HCT116 (cell line): ENCODE measurements around the gene COPS3. TPM values are rescaled to one million over a fixed set of nuclear protein-coding genes. Genes with fewer than 3 reads are reported as not detected.
"Not testable (repeated sequence)": the region's sequence is repeated elsewhere in the genome, so short reads cannot be mapped to it uniquely, and the experiment has no call there.

Source experiments
- ATAC-seq: fragments of 200-7000 bp; cut with Tn5 transposase; 2 replicates; pipeline ENCODE4 v1.9.1; 2020; ENCODE audit warnings: mild to moderate bottlenecking, moderate library complexity
- BruUV-seq: library from RNA; stranded (reverse); fragments of 400-500 nt; replicated peaks from 2 replicates; lab custom pipeline; 2021; lab: Mats Ljungman, UMichigan
- CTCF ChIA-PET: fragments of 300-600 bp; sonication (Branson Sonifier 250); formaldehyde crosslinking; loops from one replicate; lab custom pipeline; 2021; ENCODE audit warnings: antibody characterized with exemption; lab: Charles Lee
- POLR2A ChIA-PET: fragments of 300-600, 350-600 bp; sonication (Branson Sonifier 250); formaldehyde crosslinking; loops from one replicate; lab custom pipeline; 2021; ENCODE audit warnings: antibody characterized with exemption; lab: Charles Lee
- RAD21 ChIA-PET, 2 experiments: fragments of 300-600 bp; sonication (Branson Sonifier 250); formaldehyde crosslinking; loops; one replicate each; lab custom pipeline; 2023; ENCODE audit warnings: low total read pairs in 2 of 2; ENCODE audit not compliant: uncharacterized antibody in 2 of 2, unreplicated experiment in 2 of 2, low non-redundant PET in 1 of 2; lab: Charles Lee
- DNase-seq: peaks from one replicate; pipeline ENCODE4 v3.0.0-alpha.2; 2010; ENCODE audit warnings: low read depth, low spot score
- H2AFZ ChIP-seq: fragments of 200-600 bp; shearing (Covaris generic), sonication (generic); 2 replicates; pipeline ENCODE4 v1.6.1; 2017; ENCODE audit warnings: low read depth, mixed run types, mixed read lengths, antibody characterized with exemption, low read length; ENCODE audit not compliant: poor library complexity, severe bottlenecking
- H3K27ac ChIP-seq: 2 replicates; pipeline ENCODE4 v1.5.1; 2012; ENCODE audit warnings: low read depth, low read length
- H3K27me3 ChIP-seq: fragments of 200-600 bp; sonication (generic); 2 replicates; pipeline ENCODE4 v1.6.1; 2016; ENCODE audit warnings: mixed run types, low read length, mixed read lengths; ENCODE audit not compliant: insufficient read depth
- H3K36me3 ChIP-seq, 2 experiments: fragments of 200-500 bp in 1 of 2; fragments of 200-600 bp in 1 of 2; sonication (Bioruptor generic) in 1 of 2; sonication (generic) in 1 of 2; 2 replicates each; pipeline versions ENCODE4 v1.5.1 to v1.6.1; 2014 to 2016; ENCODE audit warnings: low read length in 2 of 2, inconsistent platforms in 1 of 2, mixed read lengths in 1 of 2, mixed run types in 1 of 2; ENCODE audit not compliant: insufficient read depth in 2 of 2, control insufficient read depth in 1 of 2
- H3K4me1 ChIP-seq, 2 experiments: fragments of 200-600 bp in 1 of 2; sonication (generic) in 1 of 2; 2 replicates each; pipeline versions ENCODE4 v1.5.1 to v1.6.1; 2012 to 2017; ENCODE audit warnings: low read length in 2 of 2, inconsistent platforms in 1 of 2, mild to moderate bottlenecking in 1 of 2, mixed read lengths in 1 of 2, mixed run types in 1 of 2, moderate library complexity in 1 of 2; ENCODE audit not compliant: insufficient read depth in 2 of 2, control insufficient read depth in 1 of 2
- H3K4me2 ChIP-seq: fragments of 200-600 bp; sonication (generic); 2 replicates; pipeline ENCODE4 v1.6.1; 2017; ENCODE audit warnings: mixed run types, low read length, mixed read lengths
- H3K4me3 ChIP-seq, 2 experiments: fragments of 200-600 bp in 1 of 2; sonication (generic) in 1 of 2; replicated peaks in 1 of 2; 2 replicates each; pipeline ENCODE4 v1.5.1; 2011 to 2016; ENCODE audit warnings: low read length in 2 of 2, control low read depth in 1 of 2, low read depth in 1 of 2, mild to moderate bottlenecking in 1 of 2, mixed read lengths in 1 of 2, mixed run types in 1 of 2
- H3K79me2 ChIP-seq: fragments of 200-600 bp; sonication (generic); 2 replicates; pipeline ENCODE4 v1.6.1; 2017; ENCODE audit warnings: mild to moderate bottlenecking, mixed run types, low read length, moderate library complexity, mixed read lengths; ENCODE audit not compliant: insufficient read depth
- H3K9ac ChIP-seq: fragments of 200-600 bp; sonication (generic); 2 replicates; pipeline ENCODE4 v1.6.1; 2016; ENCODE audit warnings: low read length, mixed read lengths
- H3K9me2 ChIP-seq: fragments of 200-600 bp; sonication (generic), shearing (Covaris generic); 2 replicates; pipeline ENCODE4 v1.6.1; 2017; ENCODE audit warnings: mixed run types, mild to moderate bottlenecking, moderate library complexity; ENCODE audit not compliant: insufficient read depth
- H3K9me3 ChIP-seq, 2 experiments: fragments of 200-500 bp in 1 of 2; fragments of 200-600 bp in 1 of 2; sonication (Bioruptor generic) in 1 of 2; sonication (generic) in 1 of 2; 2 replicates each; pipeline ENCODE4 v1.6.1; 2014 to 2017; ENCODE audit warnings: low read length in 2 of 2, mixed read lengths in 2 of 2, inconsistent platforms in 1 of 2, low read depth in 1 of 2, mild to moderate bottlenecking in 1 of 2, mixed run types in 1 of 2, moderate library complexity in 1 of 2; ENCODE audit not compliant: control insufficient read depth in 1 of 2, insufficient read depth in 1 of 2
- H4K20me1 ChIP-seq: fragments of 200-600 bp; sonication (generic), shearing (Covaris generic); 2 replicates; pipeline ENCODE4 v1.6.1; 2017; ENCODE audit warnings: mixed run types, mild to moderate bottlenecking, moderate library complexity; ENCODE audit not compliant: insufficient read depth
- JUND ChIP-seq: IDR thresholded peaks from 2 replicates; pipeline ENCODE4 v1.6.1; 2012
- intact Hi-C: fragments of 100-400 bp; cut with micrococcal nuclease; formaldehyde crosslinking; loops from 2 replicates; pipeline ENCODE4 v1.10.0; 2022
- total RNA-seq: library from RNA; stranded (reverse); gene quantifications from one replicate; pipeline ENCODE4 v1.2.1, GENCODE V29; 2021; ENCODE audit not compliant: unreplicated experiment
- TF ChIP-seq, protein P1 (sequence below): IDR thresholded peaks from 2 replicates; pipeline ENCODE4 v1.6.1; 2012
- TF ChIP-seq, protein P2 (sequence below): IDR thresholded peaks from 2 replicates; pipeline ENCODE4 v1.6.1; 2012; ENCODE audit warnings: low read depth
- TF ChIP-seq, protein P3 (sequence below): IDR thresholded peaks from 2 replicates; pipeline ENCODE4 v1.6.1; 2011; ENCODE audit warnings: mild to moderate bottlenecking, low read length, moderate library complexity; ENCODE audit not compliant: insufficient replicate concordance; ENCODE audit errors: extremely low read depth

COPS3 gene
- total RNA-seq, 1 experiment from 2014 or later = 99.0 TPM

DNA sequence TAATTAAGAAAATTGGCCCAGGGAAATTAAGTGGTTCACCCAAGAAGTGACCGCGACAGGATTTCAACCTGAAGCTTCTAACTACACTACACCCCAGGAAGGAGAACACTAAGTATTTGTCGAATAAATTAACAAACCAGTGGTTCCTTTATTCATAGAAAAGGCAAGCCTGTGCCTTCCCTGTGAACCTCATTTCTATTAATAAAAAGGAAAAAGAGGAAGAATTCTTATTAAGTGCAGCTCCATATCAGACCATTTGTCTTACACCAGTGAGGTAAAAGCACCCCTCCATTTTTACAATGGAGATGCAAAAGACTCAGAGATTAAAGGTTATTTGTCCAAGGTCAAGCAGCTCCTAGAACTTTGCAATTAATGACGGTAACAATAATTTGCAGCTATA lies 1.7 kb downstream of the COPS3 start:
- peak overlapping the region; percentile 98 for H3K9ac ChIP-seq
- no peak for DNase-seq
- ChIA-PET CTCF (interaction anchor here (1.7 kb wide), 1 partner anchor 9 kb away, joined by 8 read pairs; no protein-coding TSS in a partner anchor), RAD21 (no interaction called here), POLR2A (no interaction called here)
- no peaks in the 10 kb centered on the region for H3K9me2 ChIP-seq
- peaks cover 63% of the 10 kb centered on the region for H3K79me2 ChIP-seq
- TF ChIP-seq, protein P1, sequence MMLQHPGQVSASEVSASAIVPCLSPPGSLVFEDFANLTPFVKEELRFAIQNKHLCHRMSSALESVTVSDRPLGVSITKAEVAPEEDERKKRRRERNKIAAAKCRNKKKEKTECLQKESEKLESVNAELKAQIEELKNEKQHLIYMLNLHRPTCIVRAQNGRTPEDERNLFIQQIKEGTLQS = no peak
- TF ChIP-seq, protein P2, sequence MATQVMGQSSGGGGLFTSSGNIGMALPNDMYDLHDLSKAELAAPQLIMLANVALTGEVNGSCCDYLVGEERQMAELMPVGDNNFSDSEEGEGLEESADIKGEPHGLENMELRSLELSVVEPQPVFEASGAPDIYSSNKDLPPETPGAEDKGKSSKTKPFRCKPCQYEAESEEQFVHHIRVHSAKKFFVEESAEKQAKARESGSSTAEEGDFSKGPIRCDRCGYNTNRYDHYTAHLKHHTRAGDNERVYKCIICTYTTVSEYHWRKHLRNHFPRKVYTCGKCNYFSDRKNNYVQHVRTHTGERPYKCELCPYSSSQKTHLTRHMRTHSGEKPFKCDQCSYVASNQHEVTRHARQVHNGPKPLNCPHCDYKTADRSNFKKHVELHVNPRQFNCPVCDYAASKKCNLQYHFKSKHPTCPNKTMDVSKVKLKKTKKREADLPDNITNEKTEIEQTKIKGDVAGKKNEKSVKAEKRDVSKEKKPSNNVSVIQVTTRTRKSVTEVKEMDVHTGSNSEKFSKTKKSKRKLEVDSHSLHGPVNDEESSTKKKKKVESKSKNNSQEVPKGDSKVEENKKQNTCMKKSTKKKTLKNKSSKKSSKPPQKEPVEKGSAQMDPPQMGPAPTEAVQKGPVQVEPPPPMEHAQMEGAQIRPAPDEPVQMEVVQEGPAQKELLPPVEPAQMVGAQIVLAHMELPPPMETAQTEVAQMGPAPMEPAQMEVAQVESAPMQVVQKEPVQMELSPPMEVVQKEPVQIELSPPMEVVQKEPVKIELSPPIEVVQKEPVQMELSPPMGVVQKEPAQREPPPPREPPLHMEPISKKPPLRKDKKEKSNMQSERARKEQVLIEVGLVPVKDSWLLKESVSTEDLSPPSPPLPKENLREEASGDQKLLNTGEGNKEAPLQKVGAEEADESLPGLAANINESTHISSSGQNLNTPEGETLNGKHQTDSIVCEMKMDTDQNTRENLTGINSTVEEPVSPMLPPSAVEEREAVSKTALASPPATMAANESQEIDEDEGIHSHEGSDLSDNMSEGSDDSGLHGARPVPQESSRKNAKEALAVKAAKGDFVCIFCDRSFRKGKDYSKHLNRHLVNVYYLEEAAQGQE = no peak
- TF ChIP-seq JUND = no peak
- TF ChIP-seq, protein P3, sequence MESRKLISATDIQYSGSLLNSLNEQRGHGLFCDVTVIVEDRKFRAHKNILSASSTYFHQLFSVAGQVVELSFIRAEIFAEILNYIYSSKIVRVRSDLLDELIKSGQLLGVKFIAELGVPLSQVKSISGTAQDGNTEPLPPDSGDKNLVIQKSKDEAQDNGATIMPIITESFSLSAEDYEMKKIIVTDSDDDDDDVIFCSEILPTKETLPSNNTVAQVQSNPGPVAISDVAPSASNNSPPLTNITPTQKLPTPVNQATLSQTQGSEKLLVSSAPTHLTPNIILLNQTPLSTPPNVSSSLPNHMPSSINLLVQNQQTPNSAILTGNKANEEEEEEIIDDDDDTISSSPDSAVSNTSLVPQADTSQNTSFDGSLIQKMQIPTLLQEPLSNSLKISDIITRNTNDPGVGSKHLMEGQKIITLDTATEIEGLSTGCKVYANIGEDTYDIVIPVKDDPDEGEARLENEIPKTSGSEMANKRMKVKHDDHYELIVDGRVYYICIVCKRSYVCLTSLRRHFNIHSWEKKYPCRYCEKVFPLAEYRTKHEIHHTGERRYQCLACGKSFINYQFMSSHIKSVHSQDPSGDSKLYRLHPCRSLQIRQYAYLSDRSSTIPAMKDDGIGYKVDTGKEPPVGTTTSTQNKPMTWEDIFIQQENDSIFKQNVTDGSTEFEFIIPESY = no peak
- intact Hi-C loops = no loop called here
- TSS peak; percentile 68 for BruUV-seq
- H4K20me1 ChIP-seq = peaks cover 6% of the 10 kb centered on the region; the same call in 1 of the 2 replicates
- H3K9me3 ChIP-seq = no peaks in the 10 kb centered on the region
- ATAC-seq = no peak
- peak overlapping the region; percentile 85 to 94 for H3K4me3 ChIP-seq
- no peaks in the 10 kb centered on the region for H3K27me3 ChIP-seq
- no peak overlapping the region for H3K27ac ChIP-seq
- H3K36me3 ChIP-seq = peaks cover 3% of the 10 kb centered on the region in 2 experiments; a peak in 1 of 4 replicates
- no peak overlapping the region for H2AFZ ChIP-seq
- peak overlapping the region; percentile 94 for H3K4me2 ChIP-seq
- H3K4me1 ChIP-seq = peaks cover 13 to 17% of the 10 kb centered on the region in 2 experiments; a peak in 3 of 4 replicates

DNA sequence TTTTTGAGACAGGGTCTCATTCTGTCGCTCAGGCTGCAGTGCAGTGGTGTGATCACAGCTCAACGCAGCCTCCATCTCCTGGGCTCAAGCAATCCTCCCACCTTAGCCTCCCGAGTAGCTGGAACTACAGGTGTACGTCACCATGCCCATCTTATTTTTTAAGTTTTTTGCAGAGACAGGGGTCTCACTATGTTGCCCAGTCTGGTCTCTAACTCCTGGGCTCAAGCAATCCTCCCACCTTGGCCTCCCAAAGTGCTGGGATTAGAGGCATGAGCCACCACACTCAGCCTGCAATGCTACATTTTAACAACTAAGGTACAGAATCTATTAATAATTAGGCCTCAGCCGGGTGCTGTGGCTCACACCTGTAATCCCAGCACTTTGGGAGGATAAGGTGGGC lies 3.6 kb downstream of the COPS3 start:
- H3K9me2 ChIP-seq, H3K27me3 ChIP-seq, BruUV-seq, H3K36me3 ChIP-seq, H3K4me2 ChIP-seq, H2AFZ ChIP-seq, DNase-seq, ATAC-seq, RAD21 ChIA-PET, intact Hi-C loops, CTCF ChIA-PET, H3K27ac ChIP-seq, H3K9ac ChIP-seq, H3K9me3 ChIP-seq, H4K20me1 ChIP-seq, H3K4me3 ChIP-seq: not testable (repeated sequence)
- POLR2A ChIA-PET = interaction anchor here (0.6 kb wide), 1 partner anchor 36 kb away, joined by 3 read pairs; no protein-coding TSS in a partner anchor
- Histone ChIP-seq H3K79me2 (peaks cover 80% of the 10 kb centered on the region), H3K4me1 (peaks cover 13 to 17% of the 10 kb centered on the region in 2 experiments; a peak in 3 of 4 replicates)
